ENCODE data around the gene ZBTB18. TPM values are rescaled to one million over a fixed set of nuclear protein-coding genes. Genes with fewer than 3 reads are reported as not detected.
A peak's percentile ranks its signal among the peaks of the same experiment; 100 is the strongest.

ZBTB18 gene
- total RNA-seq, 2 experiments from 2014 or later = 57.2 to 59.9 TPM

- no peaks in the 10 kb centered on the region for H3K36me3 ChIP-seq (ENCODE audit: insufficient read depth, low read length)
- ChIA-PET POLR2A (interaction anchor here (1.1 to 5.9 kb wide), 3 partner anchors 16 to 26 kb away, joined by 3 to 283 read pairs (median 3); partner anchors contain the start of gene ZBTB18), CTCF (interaction anchor here (3.2 kb wide), 1 partner anchor 16 kb away, joined by 16 read pairs; no protein-coding TSS in a partner anchor)
- Mint-ChIP-seq H3K4me1 (ENCODE audit: low read depth) (peaks cover 54% of the 10 kb centered on the region), H3K4me3 (no peak overlapping the region), H3K27ac (peak overlapping the region; percentile 98), H3K27me3 (no peaks in the 10 kb centered on the region), H3K9me3 (no peaks in the 10 kb centered on the region), H3K36me3 (ENCODE audit: low read depth) (no peaks in the 10 kb centered on the region)
- no peaks in the 10 kb centered on the region for H3K9me3 ChIP-seq (ENCODE audit: control insufficient read depth in 1 of 2, insufficient read depth in 1 of 2, low read length in 2 of 2)
- no peak overlapping the region for H3K27ac ChIP-seq (ENCODE audit: low read depth in 1 of 2, low read length in 2 of 2)
- ATAC-seq (ENCODE audit: poor library complexity) = no peak
- TF ChIP-seq CTCF (IDR thresholded peaks at IDR 0.05) = no peak
- intact Hi-C loops (cut with DNase I, micrococcal nuclease) = loop anchor here (10.0 kb wide), 2 partner anchors 222 to 232 kb away; partner anchors contain the start of gene AKT3 (in 1 of the 2)
- H3K4me1 ChIP-seq (ENCODE audit: insufficient read depth, low read length) = peaks cover 39% of the 10 kb centered on the region
- no peaks in the 10 kb centered on the region for H3K27me3 ChIP-seq (ENCODE audit: control insufficient read depth in 1 of 2, insufficient read depth in 2 of 2, low read length in 2 of 2)
- no peak for DNase-seq
- H3K4me3 ChIP-seq (ENCODE audit: low read length) = no peak overlapping the region
These were observed 25.7 kb downstream of the ZBTB18 start for GRCh38 chr1:244076740-244077139.

GRCh38 chr1:244077473-244078220 lies 26.6 kb downstream of the ZBTB18 start:
- no peak for TF ChIP-seq CTCF (IDR thresholded peaks at IDR 0.05)
- Mint-ChIP-seq H3K9me3 (no peaks in the 10 kb centered on the region), H3K27ac (peak overlapping the region; percentile 98), H3K27me3 (no peaks in the 10 kb centered on the region), H3K4me3 (no peak overlapping the region), H3K36me3 (ENCODE audit: low read depth) (no peaks in the 10 kb centered on the region), H3K4me1 (ENCODE audit: low read depth) (peaks cover 49% of the 10 kb centered on the region)
- ChIA-PET POLR2A (interaction anchor here (1.0 to 5.9 kb wide), 3 partner anchors 15 to 60 kb away, joined by 3 to 283 read pairs (median 3); partner anchors contain the start of gene ZBTB18), CTCF (no interaction called here)
- H3K4me3 ChIP-seq (ENCODE audit: low read length) = no peak overlapping the region
- peak in 1 of 14 experiments; percentile 28 for DNase-seq
- H3K9me3 ChIP-seq (ENCODE audit: control insufficient read depth in 1 of 2, insufficient read depth in 1 of 2, low read length in 2 of 2) = no peaks in the 10 kb centered on the region
- intact Hi-C loops (cut with DNase I, micrococcal nuclease) = loop anchor here (10.0 kb wide), 2 partner anchors 223 to 233 kb away; partner anchors contain the start of gene AKT3 (in 1 of the 2)
- ATAC-seq (ENCODE audit: poor library complexity) = no peak
- H3K27ac ChIP-seq (ENCODE audit: low read depth in 1 of 2, low read length in 2 of 2) = no peak overlapping the region
- no peaks in the 10 kb centered on the region for H3K36me3 ChIP-seq (ENCODE audit: insufficient read depth, low read length)
- H3K27me3 ChIP-seq (ENCODE audit: control insufficient read depth in 1 of 2, insufficient read depth in 2 of 2, low read length in 2 of 2) = no peaks in the 10 kb centered on the region
- H3K4me1 ChIP-seq (ENCODE audit: insufficient read depth, low read length) = peaks cover 39% of the 10 kb centered on the region

- Mint-ChIP-seq H3K4me3 (no peak overlapping the region), H3K27me3 (peaks cover 7% of the 10 kb centered on the region), H3K9me3 (no peaks in the 10 kb centered on the region), H3K36me3 (ENCODE audit: low read depth) (no peaks in the 10 kb centered on the region), H3K4me1 (ENCODE audit: low read depth) (peaks cover 25% of the 10 kb centered on the region), H3K27ac (no peak overlapping the region)
- no peak for TF ChIP-seq CTCF (IDR thresholded peaks at IDR 0.05)
- peaks cover 20% of the 10 kb centered on the region for H3K4me1 ChIP-seq (ENCODE audit: insufficient read depth, low read length)
- H3K36me3 ChIP-seq (ENCODE audit: insufficient read depth, low read length) = no peaks in the 10 kb centered on the region
- no peaks in the 10 kb centered on the region for H3K9me3 ChIP-seq (ENCODE audit: control insufficient read depth in 1 of 2, insufficient read depth in 1 of 2, low read length in 2 of 2)
- H3K27me3 ChIP-seq (ENCODE audit: control insufficient read depth in 1 of 2, insufficient read depth in 2 of 2, low read length in 2 of 2) = no peaks in the 10 kb centered on the region
- DNase-seq (no peak), ATAC-seq (ENCODE audit: poor library complexity) (no peak)
- no peak overlapping the region for H3K4me3 ChIP-seq (ENCODE audit: low read length)
- H3K27ac ChIP-seq (ENCODE audit: low read depth in 1 of 2, low read length in 2 of 2) = no peak overlapping the region
- ChIA-PET CTCF (no interaction called here), POLR2A (no interaction called here)
- intact Hi-C loops (cut with DNase I, micrococcal nuclease) = no loop called here
These were observed 29.4 kb downstream of the ZBTB18 start for GRCh38 chr1:244080343-244080929.

Data from CD4-positive, alpha-beta T cell (primary cell).